Suprapubic skin (tissue), 4 donors: Measurements from ENCODE around the gene CTNNA1. TPM values are rescaled to one million over a fixed set of nuclear protein-coding genes. Genes with fewer than 3 reads are reported as not detected.
"Not testable (repeated sequence)": the region's sequence is repeated elsewhere in the genome, so short reads cannot be mapped to it uniquely, and the experiment has no call there.

Experiments
- DNase-seq, 2 donors: peaks; one replicate each; pipeline ENCODE4 v3.0.0-alpha.2; 2019; ENCODE audit warnings: low spot score in 2 of 2
- H3K27ac ChIP-seq: fragments of 200-600 bp; sonication (generic); one replicate; pipeline ENCODE4 v1.5.1; 2019
- H3K27me3 ChIP-seq: fragments of 200-600 bp; sonication (generic); one replicate; pipeline ENCODE4 v1.5.1; 2019
- H3K36me3 ChIP-seq: fragments of 200-600 bp; sonication (generic); one replicate; pipeline ENCODE4 v1.5.1; 2019
- H3K4me1 ChIP-seq: fragments of 200-600 bp; sonication (generic); one replicate; pipeline ENCODE4 v1.5.1; 2019
- H3K4me3 ChIP-seq: fragments of 200-600 bp; sonication (generic); one replicate; pipeline ENCODE4 v1.5.1; 2019; ENCODE audit warnings: mild to moderate bottlenecking
- H3K9me3 ChIP-seq: fragments of 200-600 bp; sonication (generic); one replicate; pipeline ENCODE4 v1.5.1; 2019
- CTCF ChIP-seq, 2 donors: fragments of 200-600 bp in 1 of 2; fragments of 450-650 bp in 1 of 2; sonication (generic) in 1 of 2; IDR thresholded peaks; one replicate each; pipeline ENCODE4 v1.5.1; 2016 to 2019; ENCODE audit warnings: antibody characterized with exemption in 2 of 2, mild to moderate bottlenecking in 1 of 2, moderate library complexity in 1 of 2
- EP300 ChIP-seq: sonication (generic); formaldehyde crosslinking; IDR thresholded peaks from one replicate; pipeline ENCODE4 v1.6.1; 2017; ENCODE audit warnings: antibody characterized with exemption
- POLR2A ChIP-seq, 2 donors: fragments of 450-650 bp; IDR thresholded peaks; one replicate each; pipeline ENCODE4 v1.6.1; 2017; ENCODE audit warnings: antibody characterized with exemption in 2 of 2, mild to moderate bottlenecking in 2 of 2, moderate library complexity in 2 of 2
- POLR2AphosphoS5 ChIP-seq, 3 donors: sonication (generic); formaldehyde crosslinking; IDR thresholded peaks; one replicate each; pipeline ENCODE4 v1.6.1; 2017; ENCODE audit warnings: antibody characterized with exemption in 3 of 3
- WGBS: methylation state at CpG from one replicate; pipeline ENCODE4 v1.1.5; 2018; 5-methylcytosine and 5-hydroxymethylcytosine counted together
- total RNA-seq, 4 donors: library from RNA; depleted of rRNA; stranded (reverse); fragments of >200 nt; gene quantifications; one replicate each; pipeline ENCODE4 v1.1.0, GENCODE V29; 2016

The CTNNA1 gene
- total RNA-seq, 4 donors from 2014 or later = 260 to 332 (median 279) TPM

DNA sequence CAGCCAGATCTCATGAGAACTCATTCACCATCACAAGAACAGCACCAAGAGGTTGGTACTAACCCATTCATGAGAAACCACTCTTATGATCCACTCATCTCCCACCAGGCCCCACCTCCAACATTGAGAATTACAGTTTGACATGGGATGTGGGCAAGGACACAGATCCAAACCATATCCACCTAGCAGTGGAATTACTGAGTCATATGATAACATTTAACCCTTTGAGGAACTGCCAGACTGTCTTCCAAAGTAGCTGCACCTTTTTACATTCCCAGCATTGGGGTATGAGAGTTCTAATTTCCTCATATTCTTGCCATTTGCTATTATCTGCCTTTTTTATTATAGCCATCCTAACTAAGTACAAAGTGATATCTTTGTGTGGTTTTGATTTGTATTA lies 51.9 kb downstream of the CTNNA1 start:
- H3K27ac ChIP-seq = no peak overlapping the region

DNA sequence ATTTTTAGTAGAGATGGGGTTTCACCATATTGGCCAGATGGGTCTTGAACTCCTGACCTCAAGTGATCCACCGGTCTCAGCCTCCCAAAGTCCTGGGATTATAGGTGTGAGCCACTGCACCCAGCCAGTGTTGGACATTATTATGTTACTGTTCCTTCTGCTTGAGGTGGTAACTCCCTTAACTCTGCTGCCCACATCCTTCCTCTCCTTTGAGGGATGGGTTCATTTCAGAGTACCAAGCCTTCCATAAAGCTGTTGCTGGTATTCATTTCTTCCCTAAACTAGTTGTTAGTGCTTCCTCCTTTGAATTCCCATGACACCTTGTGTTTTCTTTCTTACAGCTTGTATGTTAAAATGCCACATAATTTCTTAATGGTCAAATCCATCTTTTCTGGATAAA lies 54.0 kb downstream of the CTNNA1 start:
- TF ChIP-seq EP300 (no peak), CTCF (IDR thresholded peaks at IDR 0.05) (no peak), POLR2AphosphoS5 (IDR thresholded peaks at IDR 0.05) (no peak), POLR2A (IDR thresholded peaks at IDR 0.05) (no peak)
- Histone ChIP-seq H3K27me3 (no peaks in the 10 kb centered on the region), H3K4me1 (peaks cover 3% of the 10 kb centered on the region), H3K36me3 (peaks cover 7% of the 10 kb centered on the region), H3K27ac (no peak overlapping the region), H3K4me3 (no peak overlapping the region), H3K9me3 (no peaks in the 10 kb centered on the region)
- WGBS = 67% methylated on average over 1 of the region's 1 CpG
- no peak for DNase-seq

More for the DNA sequence above, 51.9 kb downstream of the CTNNA1 start:
- no peaks in the 10 kb centered on the region for H3K27me3 ChIP-seq
- H3K4me1 ChIP-seq = peaks cover 3% of the 10 kb centered on the region
- no peaks in the 10 kb centered on the region for H3K9me3 ChIP-seq
- H3K4me3 ChIP-seq = no peak overlapping the region
- TF ChIP-seq CTCF (IDR thresholded peaks at IDR 0.05) (no peak), POLR2A (IDR thresholded peaks at IDR 0.05) (no peak), POLR2AphosphoS5 (IDR thresholded peaks at IDR 0.05) (no peak), EP300 (no peak)
- no peak for DNase-seq
- no peaks in the 10 kb centered on the region for H3K36me3 ChIP-seq

DNA sequence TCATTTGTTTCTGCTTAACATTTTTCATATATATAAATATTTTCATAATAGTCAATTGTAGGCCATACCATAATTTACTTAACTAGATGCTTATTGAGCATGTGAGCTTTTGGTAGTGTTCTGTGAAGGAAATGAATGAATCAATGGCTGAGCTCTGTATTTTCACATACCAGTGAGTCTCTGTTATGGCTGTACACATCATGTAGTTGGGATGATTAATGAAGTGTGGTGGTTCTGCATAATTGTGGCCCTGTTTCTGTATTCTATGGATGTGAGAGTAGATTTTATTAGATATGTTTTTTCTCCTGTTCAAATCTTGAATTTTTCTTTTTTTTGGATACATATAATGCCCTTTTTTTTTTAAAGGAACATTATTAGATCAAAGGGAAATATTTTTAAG lies 56.2 kb downstream of the CTNNA1 start:
- Histone ChIP-seq H3K36me3 (peaks cover 24% of the 10 kb centered on the region), H3K27me3 (no peaks in the 10 kb centered on the region), H3K27ac (no peak overlapping the region), H3K9me3 (no peaks in the 10 kb centered on the region), H3K4me1 (no peaks in the 10 kb centered on the region), H3K4me3 (no peak overlapping the region)
- TF ChIP-seq CTCF (IDR thresholded peaks at IDR 0.05) (no peak), EP300 (no peak), POLR2A (IDR thresholded peaks at IDR 0.05) (no peak), POLR2AphosphoS5 (IDR thresholded peaks at IDR 0.05) (no peak)
- no peak for DNase-seq

- WGBS = 97% methylated on average over 17 of the region's 35 CpGs
- H3K4me3 ChIP-seq, H3K4me1 ChIP-seq, H3K27me3 ChIP-seq, H3K27ac ChIP-seq, H3K9me3 ChIP-seq, DNase-seq: not testable (repeated sequence)
- H3K36me3 ChIP-seq = peaks cover 31% of the 10 kb centered on the region
Measured at GRCh38 chr5:138810861-138811260, 57.6 kb downstream of the CTNNA1 start.

DNA sequence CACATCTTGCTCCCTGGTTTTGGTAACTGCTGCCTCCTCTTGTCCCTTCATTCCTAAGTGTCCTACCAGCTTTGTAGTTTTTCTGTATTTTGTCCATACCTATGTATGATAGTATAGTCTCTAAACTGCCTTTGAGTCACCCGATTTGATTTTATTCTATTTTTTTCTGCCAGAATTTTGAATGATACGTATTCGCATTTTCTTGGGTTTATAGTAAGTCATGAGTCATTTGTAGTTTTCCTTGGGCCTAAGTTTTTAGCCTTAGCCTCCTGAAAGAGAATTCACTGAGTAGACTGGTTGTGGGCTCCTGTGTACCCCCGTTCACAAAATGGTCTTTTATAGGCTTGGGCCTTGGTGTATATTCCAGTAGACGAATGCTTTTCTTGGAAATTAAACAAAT lies 62.3 kb downstream of the CTNNA1 start:
- Histone ChIP-seq H3K4me3 (no peak overlapping the region), H3K27ac (no peak overlapping the region), H3K27me3 (no peaks in the 10 kb centered on the region), H3K36me3 (peaks cover 35% of the 10 kb centered on the region), H3K4me1 (no peaks in the 10 kb centered on the region), H3K9me3 (no peaks in the 10 kb centered on the region)
- no peak for DNase-seq
- 87% methylated on average over 5 of the region's 5 CpGs for WGBS
- TF ChIP-seq POLR2AphosphoS5 (IDR thresholded peaks at IDR 0.05) = no peak
- TF ChIP-seq EP300 = no peak
- TF ChIP-seq POLR2A (IDR thresholded peaks at IDR 0.05) = no peak
- no peak for TF ChIP-seq CTCF (IDR thresholded peaks at IDR 0.05)

- DNase-seq = no peak
- no peaks in the 10 kb centered on the region for H3K27me3 ChIP-seq
- peaks cover 27% of the 10 kb centered on the region for H3K36me3 ChIP-seq
- no peaks in the 10 kb centered on the region for H3K9me3 ChIP-seq
- no peak overlapping the region for H3K4me3 ChIP-seq
- 94% methylated on average over 1 of the region's 1 CpG for WGBS
- no peak for TF ChIP-seq POLR2AphosphoS5 (IDR thresholded peaks at IDR 0.05)
- no peak for TF ChIP-seq POLR2A (IDR thresholded peaks at IDR 0.05)
- no peak for TF ChIP-seq CTCF (IDR thresholded peaks at IDR 0.05)
- no peak for TF ChIP-seq EP300
- H3K27ac ChIP-seq = no peak overlapping the region
- H3K4me1 ChIP-seq = peaks cover 4% of the 10 kb centered on the region
Measured at GRCh38 chr5:138817241-138817640, 64.0 kb downstream of the CTNNA1 start.
